ENCODE results near the gene ENGASE.

Gene ENGASE

DNA sequence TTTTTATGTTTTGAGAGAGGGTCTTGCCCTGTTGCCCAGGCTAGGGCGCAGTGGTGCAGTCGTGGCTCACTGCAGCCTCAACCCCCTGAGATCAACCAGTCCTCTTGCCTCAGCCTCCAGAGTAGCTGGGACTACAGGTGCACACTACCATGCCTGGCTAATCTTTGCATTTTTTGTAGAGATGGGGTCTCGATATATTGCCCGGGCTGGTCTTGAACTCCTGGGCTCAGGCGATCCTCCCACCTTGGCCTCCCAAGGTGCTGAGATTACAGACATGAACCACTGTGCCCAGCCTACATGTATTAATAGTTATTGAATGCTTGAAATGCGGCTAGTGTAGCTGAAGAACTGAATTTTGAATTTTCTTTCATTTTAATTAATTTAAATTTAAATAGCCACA lies 38.4 kb upstream of the ENGASE start:
- H3K27ac ChIP-seq = no peak overlapping the region
- TF ChIP-seq, protein P1, sequence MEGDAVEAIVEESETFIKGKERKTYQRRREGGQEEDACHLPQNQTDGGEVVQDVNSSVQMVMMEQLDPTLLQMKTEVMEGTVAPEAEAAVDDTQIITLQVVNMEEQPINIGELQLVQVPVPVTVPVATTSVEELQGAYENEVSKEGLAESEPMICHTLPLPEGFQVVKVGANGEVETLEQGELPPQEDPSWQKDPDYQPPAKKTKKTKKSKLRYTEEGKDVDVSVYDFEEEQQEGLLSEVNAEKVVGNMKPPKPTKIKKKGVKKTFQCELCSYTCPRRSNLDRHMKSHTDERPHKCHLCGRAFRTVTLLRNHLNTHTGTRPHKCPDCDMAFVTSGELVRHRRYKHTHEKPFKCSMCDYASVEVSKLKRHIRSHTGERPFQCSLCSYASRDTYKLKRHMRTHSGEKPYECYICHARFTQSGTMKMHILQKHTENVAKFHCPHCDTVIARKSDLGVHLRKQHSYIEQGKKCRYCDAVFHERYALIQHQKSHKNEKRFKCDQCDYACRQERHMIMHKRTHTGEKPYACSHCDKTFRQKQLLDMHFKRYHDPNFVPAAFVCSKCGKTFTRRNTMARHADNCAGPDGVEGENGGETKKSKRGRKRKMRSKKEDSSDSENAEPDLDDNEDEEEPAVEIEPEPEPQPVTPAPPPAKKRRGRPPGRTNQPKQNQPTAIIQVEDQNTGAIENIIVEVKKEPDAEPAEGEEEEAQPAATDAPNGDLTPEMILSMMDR (conservative IDR thresholded peaks at IDR 0.05) = no peak

DNA sequence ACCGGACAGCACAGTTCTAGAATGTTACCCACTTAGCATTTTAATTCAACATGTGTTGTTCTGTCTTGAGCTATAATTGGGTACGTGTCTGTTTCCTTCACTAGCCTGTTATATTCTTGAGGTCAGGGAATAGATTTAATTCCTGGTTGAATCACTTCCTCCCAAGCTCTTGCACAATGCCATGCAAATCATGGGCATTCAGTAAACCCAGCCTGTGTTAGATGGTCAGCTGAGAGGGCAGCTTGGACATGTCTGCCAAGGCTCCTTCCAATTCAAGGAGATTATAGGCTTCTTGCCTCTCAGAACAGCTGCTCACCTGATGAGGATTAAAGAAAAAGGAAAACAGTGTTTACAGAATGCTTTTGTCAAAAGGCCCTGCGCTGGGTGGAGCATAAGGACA lies 38.0 kb upstream of the ENGASE start:
- TF ChIP-seq, protein P1 (conservative IDR thresholded peaks at IDR 0.05) = no peak
- H3K27ac ChIP-seq = no peak overlapping the region

DNA sequence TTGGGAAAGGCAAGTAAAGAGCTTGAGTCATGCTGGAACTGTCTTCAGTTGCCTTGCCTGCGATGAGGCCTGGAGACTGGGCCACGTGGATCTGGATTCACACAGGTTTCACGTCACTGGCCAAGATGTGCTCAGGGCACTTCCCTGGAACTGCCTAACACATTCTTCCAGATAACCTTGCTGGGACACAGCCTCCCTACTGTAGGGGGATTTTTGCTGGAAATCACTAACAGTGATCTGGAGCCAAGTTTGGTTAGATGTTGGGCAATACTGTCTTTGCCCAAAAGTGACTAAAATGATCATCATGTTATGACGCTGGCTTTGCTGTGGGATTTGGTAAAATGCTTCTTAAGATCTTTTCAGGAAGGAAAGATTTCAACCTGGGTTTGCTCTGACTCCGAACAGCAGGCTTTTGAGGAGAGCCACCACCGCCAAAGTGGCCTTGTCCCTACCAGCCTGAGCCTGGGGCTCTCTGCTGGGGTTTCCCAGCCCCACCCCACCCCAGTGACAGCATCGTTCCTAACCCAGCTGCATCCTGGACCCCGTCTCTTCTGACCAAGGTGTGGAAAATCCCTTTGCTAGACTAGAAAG lies 36.0 kb upstream of the ENGASE start:
- no peak overlapping the region for H3K27ac ChIP-seq
- TF ChIP-seq, protein P1 (conservative IDR thresholded peaks at IDR 0.05) = no peak

DNA sequence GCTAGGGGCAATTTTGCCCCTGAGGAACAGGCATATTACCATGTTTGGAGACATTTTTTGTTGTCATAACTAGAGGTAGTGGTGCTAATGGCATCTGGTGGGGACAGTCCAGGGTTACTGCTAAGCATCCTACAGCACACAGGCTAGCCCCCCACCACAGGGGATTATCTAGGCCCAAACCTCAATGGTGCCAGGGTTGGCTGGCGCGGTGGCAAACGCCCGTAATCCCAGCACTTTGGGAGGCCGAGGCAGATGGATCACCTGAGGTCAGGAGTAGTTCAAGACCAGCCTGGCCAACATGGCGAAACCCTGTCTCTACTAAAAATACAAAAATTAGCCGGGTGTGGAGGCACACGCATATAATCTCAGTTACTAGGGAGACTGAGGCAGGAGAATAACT lies 35.5 kb upstream of the ENGASE start:
- TF ChIP-seq, protein P1 (conservative IDR thresholded peaks at IDR 0.05) = no peak
- H3K27ac ChIP-seq = no peak overlapping the region

DNA sequence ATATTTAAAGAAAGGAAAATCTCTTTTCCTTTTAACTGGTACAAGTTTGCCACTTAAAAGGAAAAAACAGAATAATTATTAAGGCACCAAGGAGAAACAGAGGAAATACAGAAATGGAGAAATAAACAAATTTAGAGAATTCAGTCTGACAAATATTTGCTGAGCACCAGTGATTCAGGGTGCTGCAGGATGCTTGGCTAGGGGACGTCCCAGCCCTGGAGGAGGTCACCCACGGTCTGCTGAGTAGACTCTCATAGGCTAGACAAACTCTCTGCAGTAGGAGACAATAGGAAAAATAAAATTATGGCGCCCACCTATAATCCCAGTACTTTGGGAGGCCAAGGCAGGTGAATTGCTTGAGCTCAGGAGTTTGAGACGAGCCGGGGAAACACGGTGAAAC lies 34.7 kb upstream of the ENGASE start:
- H3K27ac ChIP-seq = no peak overlapping the region
- TF ChIP-seq, protein P1 (conservative IDR thresholded peaks at IDR 0.05) = no peak

DNA sequence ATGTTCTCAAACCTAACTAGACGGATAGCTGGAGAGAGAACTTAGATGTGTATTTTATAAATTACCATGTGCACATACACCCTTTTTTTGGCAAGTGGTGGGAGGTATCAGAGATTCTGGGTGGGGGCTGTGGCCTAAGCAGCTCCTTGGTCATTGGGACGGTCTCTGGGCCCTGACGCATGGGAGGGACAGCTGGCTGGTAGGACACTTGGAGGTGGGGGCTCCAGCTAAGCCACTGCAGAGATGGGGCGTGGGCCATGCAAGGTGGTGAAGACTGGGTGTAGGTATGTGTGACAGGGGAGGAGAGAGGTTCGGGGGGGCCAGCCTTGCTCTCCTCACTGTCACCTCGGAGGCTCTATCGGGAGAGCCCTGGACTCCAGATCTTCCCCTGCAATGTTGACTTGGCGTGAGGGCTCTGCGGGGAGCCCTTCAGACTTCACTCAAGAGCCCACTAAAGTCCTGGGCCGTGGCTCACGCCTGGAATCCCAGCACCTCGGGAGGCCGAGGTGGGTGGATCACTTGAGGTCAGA lies 33.5 kb upstream of the ENGASE start:
- TF ChIP-seq, protein P1 (conservative IDR thresholded peaks at IDR 0.05) = no peak
- H3K27ac ChIP-seq = no peak overlapping the region

DNA sequence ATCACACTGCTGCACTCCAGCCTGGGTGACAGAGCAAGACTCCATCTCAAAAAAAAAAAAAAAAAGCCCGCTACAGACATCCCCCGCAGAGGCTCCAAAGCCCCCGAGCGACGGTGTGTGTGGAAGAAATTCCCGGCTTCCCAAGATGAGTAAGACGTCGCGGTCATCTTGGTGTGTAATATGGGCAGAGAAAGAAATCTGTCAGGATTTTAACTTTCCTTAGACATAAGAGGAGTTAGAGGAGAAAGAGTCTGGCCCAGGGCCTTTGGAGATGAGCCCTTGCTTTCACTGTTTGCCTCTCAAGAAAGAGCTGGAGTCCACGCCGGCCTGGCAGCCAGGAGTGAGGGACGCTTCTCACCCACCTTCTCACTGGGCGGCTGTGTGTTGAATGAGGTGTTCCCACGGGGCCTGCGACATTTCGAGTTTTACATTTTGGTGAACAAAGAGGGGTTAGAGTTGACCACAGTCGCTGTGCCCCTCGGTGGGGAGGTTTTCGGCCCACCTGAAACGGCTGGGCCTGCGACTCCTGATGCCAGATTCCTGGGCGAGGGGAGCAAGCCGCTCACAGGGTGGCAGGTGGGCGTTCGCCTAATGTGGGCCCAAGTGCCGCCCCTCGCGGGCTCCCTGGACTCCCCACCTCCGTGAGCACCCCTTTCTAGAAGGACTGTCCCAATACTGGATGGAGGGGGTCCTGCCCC lies 32.8 kb upstream of the ENGASE start:
- H3K27ac ChIP-seq = no peak overlapping the region
- TF ChIP-seq, protein P1 (conservative IDR thresholded peaks at IDR 0.05) = no peak

Data from VCaP (cell line).